ENCODE measurements around the gene ZFC3H1.
"Not testable (repeated sequence)": the region's sequence is repeated elsewhere in the genome, so short reads cannot be mapped to it uniquely, and the experiment has no call there.

The ZFC3H1 gene

DNA sequence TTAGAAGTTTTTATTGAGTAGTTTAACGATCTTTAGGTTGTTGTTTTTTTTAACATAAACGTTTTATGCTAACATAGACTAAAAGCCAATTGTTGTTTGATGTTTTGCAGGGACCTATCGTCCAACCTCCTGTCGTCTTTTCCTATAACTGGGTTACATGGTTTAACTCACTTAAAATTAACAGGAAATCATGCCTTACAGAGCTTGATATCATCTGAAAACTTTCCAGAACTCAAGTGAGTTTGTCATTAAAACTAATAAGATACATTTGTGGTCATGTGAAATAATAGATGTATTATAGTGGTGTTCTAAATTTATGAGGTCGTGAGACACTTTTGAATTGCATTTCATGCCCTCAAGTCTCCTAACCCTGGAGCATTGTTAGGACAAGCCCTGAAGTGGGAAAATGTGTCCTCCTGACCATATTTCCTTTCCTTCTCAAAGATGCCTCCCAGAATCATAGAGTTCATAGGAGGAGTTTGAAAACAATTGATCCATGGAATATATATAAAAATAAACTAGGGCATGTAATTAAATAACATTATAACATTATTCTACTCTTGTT, 84.9 kb downstream of the ZFC3H1 start:
- DNase-seq (ENCODE audit: low spot score), result no peak

DNA sequence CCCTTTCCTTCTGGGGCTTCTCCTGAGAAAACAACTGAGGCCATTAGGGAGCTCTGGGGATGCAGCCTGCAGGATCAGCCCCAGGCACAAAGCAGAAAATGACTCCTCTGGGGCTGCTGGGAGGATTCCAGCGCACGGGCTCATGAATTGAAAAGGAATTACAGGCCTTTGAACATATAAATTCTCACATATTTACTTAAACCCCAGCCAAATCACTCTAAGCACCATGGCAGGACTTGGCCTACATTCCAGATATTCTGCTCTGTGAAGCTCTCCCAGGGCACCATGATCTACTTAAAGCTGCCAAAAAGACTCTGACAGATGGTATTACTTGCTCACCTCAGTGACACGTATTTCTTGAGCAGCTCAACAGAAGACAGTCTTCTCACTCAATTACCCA, 87.2 kb downstream of the ZFC3H1 start:
- no peak for DNase-seq (ENCODE audit: low spot score)

DNA sequence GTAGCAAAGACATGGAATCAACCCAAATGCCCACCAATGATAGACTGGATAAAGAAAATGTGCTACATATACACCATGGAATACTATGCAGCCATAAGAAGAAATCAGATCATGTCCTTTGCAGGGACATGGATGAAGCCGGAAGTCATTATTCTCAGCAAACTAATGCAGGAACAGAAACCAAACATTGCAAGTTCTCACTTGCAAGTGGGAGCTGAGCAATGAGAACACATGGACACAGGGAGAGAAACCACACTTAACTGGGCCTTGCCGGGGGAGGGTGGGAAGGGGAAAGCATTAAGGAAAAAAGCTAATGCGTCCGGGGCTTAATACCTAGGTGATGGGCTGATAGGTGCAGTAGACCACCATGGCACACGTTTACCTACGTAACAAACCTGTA, 93.8 kb downstream of the ZFC3H1 start:
- not testable (repeated sequence) for DNase-seq (ENCODE audit: low spot score)

DNA sequence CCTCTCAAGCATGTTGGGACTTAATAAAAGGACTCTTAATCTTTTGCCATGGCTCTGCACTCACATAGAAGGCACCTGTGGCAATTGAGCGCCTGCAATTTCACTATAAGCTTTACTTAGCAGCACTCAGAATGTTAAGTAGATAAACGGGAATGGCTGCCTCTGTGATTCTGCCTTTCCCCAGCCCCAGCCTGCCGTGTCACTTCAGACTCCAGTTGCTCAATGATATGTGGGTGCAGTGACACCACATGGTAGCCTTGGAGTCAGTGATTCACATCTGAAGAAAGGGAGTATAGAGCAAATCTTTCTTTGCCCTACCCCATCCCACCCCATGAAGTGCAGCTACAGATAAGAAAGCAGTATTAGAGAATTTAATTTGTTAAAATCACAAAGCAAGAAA, 96.1 kb downstream of the ZFC3H1 start:
- DNase-seq (ENCODE audit: low spot score), result no peak

DNA sequence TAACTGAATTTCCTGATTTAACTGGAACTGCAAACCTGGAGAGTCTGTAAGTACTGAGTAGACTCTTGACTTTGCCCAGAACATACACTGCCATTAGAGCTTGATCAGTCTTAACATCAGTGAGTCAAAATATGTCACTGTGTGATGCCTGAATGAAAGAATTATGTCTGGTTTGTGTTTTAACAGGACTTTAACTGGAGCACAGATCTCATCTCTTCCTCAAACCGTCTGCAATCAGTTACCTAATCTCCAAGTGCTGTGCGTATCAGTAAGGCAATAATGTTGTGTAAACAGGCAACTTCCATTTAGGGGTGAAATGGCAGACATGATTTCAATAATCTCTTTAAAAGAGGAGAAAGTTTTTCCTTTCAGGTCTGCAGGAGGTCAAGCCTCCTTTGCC, 97.0 kb downstream of the ZFC3H1 start:
- DNase-seq (ENCODE audit: low spot score), result no peak

DNA sequence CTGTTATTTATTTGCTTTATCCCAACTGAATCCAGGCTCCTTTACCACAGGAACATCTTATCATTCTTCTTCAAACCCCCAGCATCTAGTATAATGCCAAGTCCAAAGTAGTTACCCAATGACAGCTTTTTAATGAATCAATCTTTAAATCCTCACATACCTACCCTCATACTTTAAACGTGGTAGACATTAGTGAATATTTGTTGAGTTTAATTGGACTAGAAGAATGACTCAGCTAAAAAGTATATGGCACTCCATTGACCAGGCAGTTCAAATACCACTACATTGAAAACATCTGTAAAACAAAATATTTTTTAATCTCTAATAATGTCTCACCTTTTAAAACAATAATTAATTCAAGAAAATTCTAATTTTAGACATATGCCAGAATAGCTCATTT, 98.1 kb downstream of the ZFC3H1 start:
- DNase-seq (ENCODE audit: low spot score), result no peak

DNA sequence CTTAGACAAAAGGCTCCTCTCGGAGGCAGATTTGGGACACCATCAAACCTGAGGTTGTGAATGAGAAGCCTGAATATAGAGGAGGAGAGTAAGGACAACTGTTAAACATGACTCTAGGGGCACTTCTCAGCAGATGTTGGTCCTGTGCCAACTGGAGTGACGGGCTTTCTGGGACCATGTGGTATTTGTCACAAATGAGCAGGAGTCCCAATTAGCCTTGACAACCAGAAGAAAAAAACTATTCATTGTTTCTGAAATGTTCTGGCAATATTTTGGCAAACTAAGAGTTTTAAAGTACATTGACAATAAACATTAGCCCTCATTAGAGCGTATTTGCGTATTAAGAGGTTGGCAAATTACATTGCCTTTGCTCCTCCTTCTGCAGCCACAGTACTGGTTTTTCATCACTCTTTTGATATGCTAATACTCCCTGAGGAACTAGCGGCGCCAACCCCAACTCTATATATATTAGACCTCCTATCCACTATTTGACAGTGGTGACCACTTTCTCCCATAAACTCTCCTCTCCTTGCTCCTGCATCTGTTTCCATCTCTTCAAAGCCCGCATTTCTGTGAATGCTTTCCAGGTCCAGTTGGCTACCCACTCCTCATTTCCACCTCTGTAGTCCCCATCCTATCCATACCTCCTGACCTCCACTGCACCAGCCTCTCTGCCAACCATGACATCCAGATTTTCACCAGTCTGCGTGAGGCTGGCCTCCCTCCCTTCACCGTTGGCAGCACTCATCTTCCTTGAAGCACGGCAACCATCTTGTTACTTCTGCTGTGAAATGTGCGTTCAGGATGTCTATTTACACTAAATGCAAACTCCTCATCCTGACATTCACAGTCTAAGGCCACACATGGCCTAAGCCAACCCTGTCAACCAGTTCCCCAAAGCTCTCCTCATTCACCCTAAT, 100.7 kb downstream of the ZFC3H1 start:
- DNase-seq (ENCODE audit: low spot score), result no peak

All from HuH-7 (cell line).